Stimulated activated CD4-positive, alpha-beta T cell treated with anti-CD3 and anti-CD28 coated beads, Interleukin-2, amount 100 ng/mL, for 48 hours (primary cell): ENCODE measurements around the gene CREBZF.
"Not testable (repeated sequence)": the region's sequence is repeated elsewhere in the genome, so short reads cannot be mapped to it uniquely, and the experiment has no call there.

Source experiments
- DNase-seq, 2 donors: peaks; one replicate each; pipeline ENCODE4 v3.0.0-alpha.2; 2020

The CREBZF gene

GRCh38 chr11:85620256-85620655 lies 44.7 kb downstream of the CREBZF start:
- no peak for DNase-seq

GRCh38 chr11:85619499-85619898 lies 45.4 kb downstream of the CREBZF start:
- no peak for DNase-seq

- DNase-seq, result not testable (repeated sequence)
Measured at GRCh38 chr11:85611643-85612042, 53.3 kb downstream of the CREBZF start.
